PC-3 (cell line): ENCODE results near the gene CNRIP1.

Source experiments
- EZH2 ChIP-seq: fragments of 300-600 bp; sonication (generic); IDR thresholded peaks from one replicate; pipeline ENCODE4 v1.6.1; 2017; ENCODE audit warnings: antibody characterized with exemption, mild to moderate bottlenecking, low read length; ENCODE audit not compliant: unreplicated experiment
- EZH2phosphoT487 ChIP-seq: fragments of 300-600 bp; sonication (generic); IDR thresholded peaks from 2 replicates; pipeline ENCODE4 v1.6.1; 2018; ENCODE audit warnings: mild to moderate bottlenecking, antibody characterized with exemption, low read length, borderline replicate concordance
- TF ChIP-seq, protein P1 (sequence below): fragments of 300-600 bp; sonication (generic); conservative IDR thresholded peaks from 2 replicates; pipeline ENCODE4 v1.5.1; 2017; ENCODE audit warnings: antibody characterized with exemption, low read depth, mild to moderate bottlenecking, low read length

DNA sequence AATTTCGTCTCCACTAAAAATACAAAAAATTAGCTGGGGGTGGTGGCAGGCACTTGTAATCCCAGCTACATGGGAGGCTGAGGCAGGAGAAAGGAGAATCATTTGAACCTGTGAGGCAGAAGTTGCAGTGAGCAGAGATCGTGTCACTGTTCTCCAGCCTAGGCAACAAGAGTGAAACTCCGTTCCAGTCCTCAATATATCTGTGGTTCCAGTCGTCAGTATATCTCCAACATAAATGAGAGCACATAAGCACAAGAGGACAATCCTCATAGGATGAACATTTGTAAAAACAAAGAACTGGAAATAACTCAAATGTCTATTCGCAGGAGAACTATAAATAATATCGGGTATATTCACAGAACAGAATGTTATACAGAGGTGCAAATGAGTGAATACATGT, 32.2 kb upstream of the CNRIP1 start:
- TF ChIP-seq, protein P1, sequence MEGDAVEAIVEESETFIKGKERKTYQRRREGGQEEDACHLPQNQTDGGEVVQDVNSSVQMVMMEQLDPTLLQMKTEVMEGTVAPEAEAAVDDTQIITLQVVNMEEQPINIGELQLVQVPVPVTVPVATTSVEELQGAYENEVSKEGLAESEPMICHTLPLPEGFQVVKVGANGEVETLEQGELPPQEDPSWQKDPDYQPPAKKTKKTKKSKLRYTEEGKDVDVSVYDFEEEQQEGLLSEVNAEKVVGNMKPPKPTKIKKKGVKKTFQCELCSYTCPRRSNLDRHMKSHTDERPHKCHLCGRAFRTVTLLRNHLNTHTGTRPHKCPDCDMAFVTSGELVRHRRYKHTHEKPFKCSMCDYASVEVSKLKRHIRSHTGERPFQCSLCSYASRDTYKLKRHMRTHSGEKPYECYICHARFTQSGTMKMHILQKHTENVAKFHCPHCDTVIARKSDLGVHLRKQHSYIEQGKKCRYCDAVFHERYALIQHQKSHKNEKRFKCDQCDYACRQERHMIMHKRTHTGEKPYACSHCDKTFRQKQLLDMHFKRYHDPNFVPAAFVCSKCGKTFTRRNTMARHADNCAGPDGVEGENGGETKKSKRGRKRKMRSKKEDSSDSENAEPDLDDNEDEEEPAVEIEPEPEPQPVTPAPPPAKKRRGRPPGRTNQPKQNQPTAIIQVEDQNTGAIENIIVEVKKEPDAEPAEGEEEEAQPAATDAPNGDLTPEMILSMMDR = no peak
- TF ChIP-seq EZH2phosphoT487 = no peak
- no peak for TF ChIP-seq EZH2
